HG02870 (cell line): Measurements from ENCODE around the gene CABP7.

Experiments
- ATAC-seq: cut with Tn5 transposase; IDR thresholded peaks from one replicate; pipeline ENCODE4 v1.9.1; 2021; ENCODE audit warnings: mild to moderate bottlenecking, moderate library complexity; ENCODE audit not compliant: unreplicated experiment

The CABP7 gene

DNA sequence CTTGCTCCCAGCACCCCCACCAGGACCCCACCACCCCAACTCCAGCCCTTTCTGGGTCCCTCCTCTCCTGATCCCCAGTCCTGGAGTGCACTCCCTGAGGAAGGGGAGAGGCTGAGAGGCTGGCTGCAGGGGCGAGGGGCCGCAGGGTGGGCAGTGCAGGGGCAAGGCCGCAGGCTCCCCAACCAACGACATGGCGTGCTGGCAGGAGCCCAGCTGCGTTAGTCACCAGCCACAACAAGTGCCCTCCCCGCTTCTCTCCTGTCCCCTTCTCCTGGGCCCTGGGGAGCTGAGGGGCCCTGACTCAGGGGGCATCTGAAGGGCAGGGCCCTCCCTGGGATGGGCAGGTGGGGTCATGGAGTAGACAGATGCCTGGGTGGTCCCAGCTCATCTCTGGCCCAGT is 2.3 kb downstream of the CABP7 start:
- no peak for ATAC-seq

DNA sequence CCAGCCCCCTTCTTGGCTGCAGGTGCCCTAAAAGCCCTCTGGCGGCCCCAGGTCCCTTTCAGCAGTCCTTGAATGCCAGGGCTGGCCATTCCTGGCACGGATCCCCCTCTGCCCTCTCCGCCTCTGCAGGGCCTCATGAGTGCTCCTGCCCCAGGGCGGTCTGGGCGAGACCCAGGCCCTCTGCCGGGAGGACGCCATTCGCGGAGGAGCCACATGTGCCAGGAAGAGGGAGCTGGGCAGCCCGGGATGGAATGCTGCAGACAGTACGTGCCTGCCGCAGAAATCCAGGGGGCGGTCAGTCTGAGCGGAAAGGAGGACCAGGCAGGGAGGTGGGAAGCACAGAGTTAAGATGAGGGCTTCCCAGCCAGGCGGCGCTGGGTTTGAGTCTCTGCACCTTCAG is 2.8 kb downstream of the CABP7 start:
- ATAC-seq = no peak

GRCh38 chr22:29723766-29724165 is 4.0 kb downstream of the CABP7 start:
- ATAC-seq = no peak

GRCh38 chr22:29724843-29725242 is 5.0 kb downstream of the CABP7 start:
- no peak for ATAC-seq

DNA sequence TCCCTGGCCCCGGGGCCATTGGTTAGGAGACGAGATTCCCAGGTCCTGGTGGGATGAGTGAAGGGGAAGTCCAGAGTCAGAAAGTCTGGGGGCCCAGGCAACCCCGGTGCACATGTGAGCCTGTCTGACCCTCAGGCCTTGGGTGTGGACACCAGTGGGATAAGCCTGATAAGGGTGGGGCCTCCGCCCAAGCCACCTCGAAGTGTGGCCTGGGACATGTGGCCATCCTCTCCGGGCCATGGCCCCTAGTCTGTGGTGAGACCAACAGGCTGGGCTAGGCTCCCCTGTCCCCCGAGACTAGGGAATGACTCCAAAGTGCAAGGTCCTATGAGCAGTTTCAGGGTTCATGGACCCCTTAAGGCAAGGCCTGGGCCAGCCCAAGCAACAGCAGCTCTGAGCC is 6.3 kb downstream of the CABP7 start:
- no peak for ATAC-seq

DNA sequence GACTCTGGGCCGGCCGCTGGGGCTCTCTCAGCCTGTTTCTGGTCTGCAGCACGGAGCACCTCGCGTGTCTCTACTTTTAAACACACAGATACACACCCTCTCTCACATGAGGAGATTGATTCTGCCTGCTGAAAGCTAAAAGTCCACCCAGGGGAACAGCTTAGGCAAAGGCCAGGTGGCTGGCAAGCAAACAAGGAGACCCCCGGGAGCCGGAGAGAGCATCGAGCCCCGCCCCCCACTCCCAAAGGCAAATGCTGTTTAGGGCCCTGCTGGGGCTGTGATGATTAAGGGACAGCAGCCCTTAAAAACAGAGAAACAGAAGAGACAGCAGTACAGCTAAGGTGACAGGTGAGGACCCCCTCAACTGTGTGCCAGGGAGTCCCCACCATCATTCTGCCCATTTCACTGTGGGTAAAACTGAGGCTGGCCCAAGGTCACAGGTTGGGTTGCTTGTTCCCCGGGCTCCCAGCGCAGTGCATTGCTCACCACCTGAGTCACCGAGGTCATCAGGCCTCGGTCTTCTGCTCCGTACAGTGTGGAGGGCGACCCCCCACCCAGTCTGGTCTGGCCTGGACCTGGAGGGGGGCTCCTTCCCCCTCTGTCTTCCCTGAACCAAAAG is 6.8 kb downstream of the CABP7 start:
- ATAC-seq = no peak

GRCh38 chr22:29727131-29727523 is 7.3 kb downstream of the CABP7 start:
- ATAC-seq = no peak

GRCh38 chr22:29729161-29729560 is 9.4 kb downstream of the CABP7 start:
- ATAC-seq = no peak

- no peak for ATAC-seq
Observed at GRCh38 chr22:29731058-29731850, 11.5 kb downstream of the CABP7 start.

- ATAC-seq = no peak
Observed at GRCh38 chr22:29732883-29733282, 13.1 kb downstream of the CABP7 start.

GRCh38 chr22:29733362-29734201 is 13.8 kb downstream of the CABP7 start:
- ATAC-seq = no peak

GRCh38 chr22:29734406-29734805 is 14.6 kb downstream of the CABP7 start:
- ATAC-seq = no peak

DNA sequence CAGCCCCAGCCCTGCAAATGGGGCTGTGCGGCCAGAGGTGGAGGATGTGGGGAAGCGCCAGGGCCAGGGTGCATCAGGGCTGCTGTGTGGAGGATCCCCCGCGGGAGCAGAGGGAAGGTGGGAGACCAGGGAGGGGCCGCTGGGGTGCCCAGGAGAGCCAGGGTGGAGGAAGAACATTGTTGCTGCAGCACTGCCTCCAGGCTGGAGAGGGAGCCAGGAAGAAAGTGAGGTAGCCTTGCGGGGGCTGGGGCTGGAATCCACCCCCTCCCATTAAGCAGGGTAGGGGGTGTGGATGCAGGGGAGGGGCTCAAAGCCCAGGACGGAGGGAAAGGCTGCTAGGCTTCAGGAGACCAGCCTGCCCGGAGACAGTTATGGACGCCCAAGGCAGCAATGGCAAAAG is 15.0 kb downstream of the CABP7 start:
- no peak for ATAC-seq

DNA sequence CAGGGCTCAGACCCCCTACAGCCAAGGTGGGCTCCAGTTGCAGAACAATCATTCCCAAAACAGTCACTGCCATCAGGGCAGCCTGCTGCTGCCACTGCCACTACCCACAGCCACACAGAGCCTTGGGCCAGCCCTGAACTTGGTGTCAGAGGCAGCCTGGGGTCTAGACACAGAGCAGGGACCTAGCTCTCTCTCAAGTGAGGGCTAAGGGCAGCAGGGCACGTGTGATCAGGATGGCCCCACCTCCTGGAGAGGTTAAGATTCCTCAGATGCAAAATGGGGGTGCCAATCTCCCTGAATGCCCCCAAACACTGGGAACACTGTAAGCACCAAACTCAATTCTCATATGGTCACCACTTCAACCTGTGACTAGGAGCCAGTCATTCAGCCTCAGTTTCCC is 15.6 kb downstream of the CABP7 start:
- no peak for ATAC-seq

GRCh38 chr22:29737251-29738117 is 17.7 kb downstream of the CABP7 start:
- ATAC-seq = no peak

DNA sequence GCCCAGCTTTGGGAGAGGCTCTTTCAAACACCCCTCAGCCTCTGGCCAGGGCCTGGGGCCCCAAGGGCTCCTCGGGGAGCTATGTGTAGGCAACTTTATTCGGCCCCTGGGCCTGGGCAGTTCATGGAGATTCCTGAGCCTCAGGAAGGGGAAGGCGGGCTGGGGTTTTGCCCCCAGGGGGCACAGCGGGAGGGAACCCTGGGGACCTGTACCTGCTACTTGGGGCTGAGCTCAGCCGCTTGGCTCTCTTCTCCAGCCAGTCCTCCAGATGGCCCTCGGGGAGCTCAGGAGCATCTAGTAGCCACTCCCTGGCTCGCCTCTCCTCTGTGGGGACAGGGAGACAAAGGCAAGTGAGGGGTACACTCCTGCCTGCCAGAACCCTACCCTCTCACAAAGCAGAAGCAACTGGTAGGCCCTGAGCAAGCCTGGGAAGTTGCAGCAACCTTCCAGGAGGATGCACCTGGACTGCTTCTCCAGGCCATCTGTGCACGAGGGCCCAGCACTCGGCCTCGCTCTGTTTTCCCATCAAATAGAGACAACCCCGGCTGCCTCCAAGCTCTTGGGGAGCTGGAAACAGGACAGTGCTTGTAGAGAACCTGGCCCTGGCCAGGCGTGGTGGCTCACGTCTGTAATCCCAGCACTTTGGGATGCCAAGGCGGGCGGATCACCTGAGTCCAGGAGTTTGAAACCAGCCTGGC is 18.5 kb downstream of the CABP7 start:
- no peak for ATAC-seq

- ATAC-seq = no peak
Observed at GRCh38 chr22:29739346-29739875, 19.6 kb downstream of the CABP7 start.

DNA sequence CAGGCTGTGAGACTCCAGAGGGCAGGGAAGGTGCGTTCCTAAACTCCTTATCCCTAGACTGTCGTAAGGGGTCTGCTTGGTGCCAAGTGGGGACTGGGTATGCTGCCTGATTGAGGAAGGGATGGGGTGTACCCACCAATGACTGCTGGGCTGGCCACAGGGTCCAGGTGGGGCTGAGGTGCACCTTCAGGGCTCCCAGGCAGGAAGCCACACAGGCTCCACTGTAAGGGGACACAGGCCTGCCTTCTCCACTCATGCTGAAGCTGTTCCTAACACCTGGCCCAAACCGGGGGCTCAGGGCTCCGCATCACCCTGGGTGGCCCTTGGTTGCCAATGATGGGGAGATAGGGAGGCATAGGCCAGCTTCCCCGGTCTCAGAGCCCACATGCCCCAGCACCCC is 20.4 kb downstream of the CABP7 start:
- ATAC-seq = no peak

GRCh38 chr22:29741926-29742325 is 22.1 kb downstream of the CABP7 start:
- ATAC-seq = no peak

DNA sequence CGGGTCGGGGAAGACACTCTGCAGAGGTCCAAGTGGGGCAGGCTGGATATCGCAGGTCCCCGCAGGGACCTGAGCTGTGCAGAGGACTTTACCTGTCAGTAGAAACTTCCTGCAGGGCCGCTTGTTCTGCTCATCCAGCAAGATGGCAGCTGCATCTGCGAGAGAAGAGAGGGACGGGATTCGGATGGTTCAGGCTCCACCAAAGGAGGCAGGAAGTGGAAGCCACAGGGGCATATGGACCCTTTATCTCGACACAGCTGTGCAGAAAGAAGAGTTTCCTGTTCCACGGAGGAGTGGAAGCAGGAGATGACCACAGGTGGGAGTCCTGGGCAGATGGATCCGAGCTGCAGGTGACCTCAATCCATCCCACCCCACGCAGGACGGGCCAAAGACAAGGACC is 22.5 kb downstream of the CABP7 start:
- ATAC-seq = no peak
